B cell (primary cell): ENCODE results near the gene MOB3B.

Experiments
- EZH2 ChIP-seq: IDR thresholded peaks from 2 replicates; pipeline ENCODE4 v1.6.1; 2012; ENCODE audit warnings: borderline replicate concordance, low read depth, mild to moderate bottlenecking, moderate library complexity, low read length; ENCODE audit not compliant: insufficient read depth, poor library complexity, severe bottlenecking
- TF ChIP-seq, protein P1 (sequence below): fragments of 200-600 bp; IDR thresholded peaks from one replicate; pipeline ENCODE4 v1.8.0; 2022; ENCODE audit warnings: antibody characterized with exemption, mild to moderate bottlenecking

DNA sequence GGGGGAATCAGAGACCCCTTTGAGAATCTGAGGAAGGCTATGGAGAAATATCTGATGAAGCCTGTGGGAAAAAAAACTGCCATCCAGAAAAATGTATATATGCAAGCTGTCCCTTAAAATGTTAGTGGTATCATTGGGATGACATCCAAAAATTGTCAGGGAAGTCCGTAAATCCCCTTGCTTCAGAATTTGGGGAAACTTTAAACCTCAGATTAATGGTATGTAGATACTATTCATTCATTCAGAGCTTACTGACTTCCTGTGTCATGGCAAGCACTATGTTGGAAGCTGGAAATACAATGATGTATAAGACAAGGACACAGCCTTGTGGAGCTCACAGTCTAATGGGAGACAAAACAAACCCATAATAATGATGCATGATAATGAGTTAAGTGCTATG lies 10.9 kb upstream of the MOB3B start:
- TF ChIP-seq, protein P1, sequence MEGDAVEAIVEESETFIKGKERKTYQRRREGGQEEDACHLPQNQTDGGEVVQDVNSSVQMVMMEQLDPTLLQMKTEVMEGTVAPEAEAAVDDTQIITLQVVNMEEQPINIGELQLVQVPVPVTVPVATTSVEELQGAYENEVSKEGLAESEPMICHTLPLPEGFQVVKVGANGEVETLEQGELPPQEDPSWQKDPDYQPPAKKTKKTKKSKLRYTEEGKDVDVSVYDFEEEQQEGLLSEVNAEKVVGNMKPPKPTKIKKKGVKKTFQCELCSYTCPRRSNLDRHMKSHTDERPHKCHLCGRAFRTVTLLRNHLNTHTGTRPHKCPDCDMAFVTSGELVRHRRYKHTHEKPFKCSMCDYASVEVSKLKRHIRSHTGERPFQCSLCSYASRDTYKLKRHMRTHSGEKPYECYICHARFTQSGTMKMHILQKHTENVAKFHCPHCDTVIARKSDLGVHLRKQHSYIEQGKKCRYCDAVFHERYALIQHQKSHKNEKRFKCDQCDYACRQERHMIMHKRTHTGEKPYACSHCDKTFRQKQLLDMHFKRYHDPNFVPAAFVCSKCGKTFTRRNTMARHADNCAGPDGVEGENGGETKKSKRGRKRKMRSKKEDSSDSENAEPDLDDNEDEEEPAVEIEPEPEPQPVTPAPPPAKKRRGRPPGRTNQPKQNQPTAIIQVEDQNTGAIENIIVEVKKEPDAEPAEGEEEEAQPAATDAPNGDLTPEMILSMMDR, result no peak
- TF ChIP-seq EZH2, result no peak
